SK-N-MC (cell line): ENCODE data around the gene SCGB1C1.

Experiments
- DNase-seq: peaks from one replicate; pipeline ENCODE4 v3.0.0-alpha.2; 2011; ENCODE audit warnings: low read depth, low spot score
- H3K27ac ChIP-seq: fragments of 200-600 bp; sonication (generic); 2 replicates; pipeline ENCODE4 v1.5.1; 2016; ENCODE audit warnings: mixed run types
- H3K36me3 ChIP-seq: fragments of 200-600 bp; sonication (generic); 2 replicates; pipeline ENCODE4 v1.6.1; 2017; ENCODE audit warnings: antibody characterized with exemption, low read length, mixed read lengths; ENCODE audit not compliant: insufficient read depth
- H3K4me3 ChIP-seq: fragments of 200-600 bp; sonication (generic); 2 replicates; pipeline ENCODE4 v1.5.1; 2016
- H3K9ac ChIP-seq: fragments of 200-600 bp; sonication (generic); 2 replicates; pipeline ENCODE4 v1.8.0; 2017; ENCODE audit warnings: mixed run types, mixed read lengths; ENCODE audit not compliant: insufficient read length
- H3K9me3 ChIP-seq: fragments of 200-600 bp; sonication (generic); 2 replicates; pipeline ENCODE4 v1.6.1; 2017; ENCODE audit warnings: low read depth, mild to moderate bottlenecking, antibody characterized with exemption, low read length, moderate library complexity, mixed read lengths
- EZH2 ChIP-seq: fragments of 200-600 bp; sonication (generic); IDR thresholded peaks from one replicate; pipeline ENCODE4 v1.6.1; 2017; ENCODE audit warnings: antibody characterized with exemption
- FOXP2 ChIP-seq: optimal IDR thresholded peaks from 2 replicates; pipeline ENCODE3; 2011; ENCODE audit warnings: mild to moderate bottlenecking, moderate library complexity; ENCODE audit not compliant: insufficient read depth; ENCODE audit errors: extremely low read length, control extremely low read depth
- POLR2AphosphoS5 ChIP-seq: IDR thresholded peaks from 2 replicates; pipeline ENCODE4 v1.6.1; 2012; ENCODE audit warnings: mild to moderate bottlenecking, low read depth, low read length, borderline replicate concordance

The SCGB1C1 gene

GRCh38 chr11:198236-198806 is 5.4 kb downstream of the SCGB1C1 start:
- Histone ChIP-seq H3K4me3 (no peak overlapping the region), H3K9me3 (no peaks in the 10 kb centered on the region), H3K9ac (no peak overlapping the region), H3K36me3 (no peaks in the 10 kb centered on the region), H3K27ac (no peak overlapping the region)
- TF ChIP-seq POLR2AphosphoS5 (no peak), FOXP2 (no peak), EZH2 (no peak)
- no peak for DNase-seq

- no peak for DNase-seq
- TF ChIP-seq FOXP2 (no peak), POLR2AphosphoS5 (no peak), EZH2 (no peak)
- Histone ChIP-seq H3K27ac (no peak overlapping the region), H3K4me3 (no peak overlapping the region), H3K9ac (no peak overlapping the region), H3K9me3 (no peaks in the 10 kb centered on the region), H3K36me3 (no peaks in the 10 kb centered on the region)
Measured at GRCh38 chr11:199004-199581, 6.2 kb downstream of the SCGB1C1 start.

- no peak overlapping the region for H3K4me3 ChIP-seq
- no peaks in the 10 kb centered on the region for H3K36me3 ChIP-seq
- H3K9ac ChIP-seq = no peak overlapping the region
- TF ChIP-seq FOXP2 (no peak), POLR2AphosphoS5 (no peak), EZH2 (no peak)
- no peak overlapping the region for H3K27ac ChIP-seq
- H3K9me3 ChIP-seq = no peaks in the 10 kb centered on the region
- DNase-seq = no peak
Measured at GRCh38 chr11:199782-200181, 6.9 kb downstream of the SCGB1C1 start.

- H3K27ac ChIP-seq = no peak overlapping the region
- TF ChIP-seq EZH2 (no peak), FOXP2 (no peak), POLR2AphosphoS5 (no peak)
- H3K9me3 ChIP-seq = no peaks in the 10 kb centered on the region
- peaks cover 3% of the 10 kb centered on the region; the same call in 1 of the 2 replicates for H3K36me3 ChIP-seq
- no peak overlapping the region for H3K4me3 ChIP-seq
- DNase-seq = no peak
- H3K9ac ChIP-seq = no peak overlapping the region
Measured at GRCh38 chr11:200224-201003, 7.5 kb downstream of the SCGB1C1 start.

GRCh38 chr11:201966-202365 is 9.1 kb downstream of the SCGB1C1 start:
- TF ChIP-seq EZH2 (no peak), FOXP2 (no peak), POLR2AphosphoS5 (no peak)
- H3K4me3 ChIP-seq = no peak overlapping the region
- H3K27ac ChIP-seq = no peak overlapping the region
- no peak for DNase-seq
- no peaks in the 10 kb centered on the region for H3K9me3 ChIP-seq
- H3K9ac ChIP-seq = no peak overlapping the region
- peaks cover 3% of the 10 kb centered on the region; the same call in 1 of the 2 replicates for H3K36me3 ChIP-seq

- H3K4me3 ChIP-seq = no peak overlapping the region
- H3K9ac ChIP-seq = no peak overlapping the region
- no peak for TF ChIP-seq EZH2
- no peak for TF ChIP-seq FOXP2
- TF ChIP-seq POLR2AphosphoS5 = no peak
- peaks cover 3% of the 10 kb centered on the region; the same call in 1 of the 2 replicates for H3K36me3 ChIP-seq
- no peak for DNase-seq
- H3K27ac ChIP-seq = no peak overlapping the region
- H3K9me3 ChIP-seq = no peaks in the 10 kb centered on the region
Measured at GRCh38 chr11:202490-202889, 9.6 kb downstream of the SCGB1C1 start.

GRCh38 chr11:203056-203944 is 10.4 kb downstream of the SCGB1C1 start:
- TF ChIP-seq POLR2AphosphoS5 (no peak), FOXP2 (no peak), EZH2 (no peak)
- no peak overlapping the region for H3K4me3 ChIP-seq
- H3K9me3 ChIP-seq = no peaks in the 10 kb centered on the region
- no peak overlapping the region for H3K27ac ChIP-seq
- no peak overlapping the region for H3K9ac ChIP-seq
- H3K36me3 ChIP-seq = peaks cover 3% of the 10 kb centered on the region; the same call in 1 of the 2 replicates
- DNase-seq = no peak

GRCh38 chr11:203945-204586 is 11.2 kb downstream of the SCGB1C1 start:
- TF ChIP-seq POLR2AphosphoS5 = no peak
- TF ChIP-seq FOXP2 = no peak
- no peak for TF ChIP-seq EZH2
- no peak for DNase-seq
- Histone ChIP-seq H3K27ac (no peak overlapping the region), H3K36me3 (peaks cover 3% of the 10 kb centered on the region; the same call in 1 of the 2 replicates), H3K4me3 (no peak overlapping the region), H3K9ac (no peak overlapping the region), H3K9me3 (no peaks in the 10 kb centered on the region)
